Suppressor macrophage treated with lipopolysaccharide for 1 hour (primary cell): ENCODE results near the gene DCUN1D2.
"Not testable (repeated sequence)": the region's sequence is repeated elsewhere in the genome, so short reads cannot be mapped to it uniquely, and the experiment has no call there.

Experiments
- DNase-seq, 3 donors: peaks; one replicate each; pipeline ENCODE4 v3.0.0-alpha.2; 2020 to 2022

Gene DCUN1D2

DNA sequence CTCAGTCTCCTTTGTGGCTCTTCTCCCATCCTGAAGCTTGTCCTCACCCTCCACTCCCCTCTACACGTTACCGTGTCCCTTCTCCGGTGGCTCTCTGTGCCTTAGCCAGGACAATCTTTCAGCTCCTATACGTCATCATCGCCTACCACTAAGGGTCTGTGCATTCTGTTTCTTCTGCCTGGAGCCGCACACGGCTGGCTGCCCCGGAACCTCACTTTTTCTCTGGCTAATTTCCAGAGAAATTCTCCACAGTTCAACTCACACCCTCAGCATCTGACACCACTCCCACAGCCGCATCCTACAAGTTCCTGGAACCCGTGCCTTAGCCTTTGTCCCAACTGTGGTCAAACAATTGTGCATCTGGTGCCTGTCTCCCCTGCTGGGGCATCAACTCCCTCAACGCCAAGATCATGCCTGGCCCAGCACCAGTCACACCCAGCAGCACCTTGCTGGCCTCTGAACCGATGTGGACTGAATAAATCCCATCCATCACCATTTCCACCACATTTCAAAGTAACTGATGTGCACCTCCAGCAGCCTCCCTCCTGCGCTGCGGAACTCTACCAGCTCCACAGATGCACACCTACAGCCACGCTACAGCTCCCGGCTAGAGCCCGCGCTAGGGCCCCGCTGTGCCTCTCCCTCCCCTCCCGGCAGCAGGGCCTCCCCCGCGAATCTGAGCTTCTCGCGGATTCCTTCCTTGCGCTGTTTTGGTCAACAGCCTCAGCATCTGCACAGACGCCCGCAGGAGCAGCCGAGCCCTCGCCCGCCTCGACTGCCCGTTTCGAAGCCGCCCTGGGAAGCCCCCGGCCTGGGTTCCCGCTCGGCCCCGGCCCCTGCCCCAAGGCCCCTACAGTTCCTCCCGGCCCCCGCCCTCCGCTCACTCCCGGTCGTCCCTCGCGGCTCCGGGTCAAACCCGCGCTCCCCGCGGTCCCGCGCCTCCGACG, 689 bp downstream of the DCUN1D2 start:
- DNase-seq: peak; percentile 46 to 56 (median 46)

DNA sequence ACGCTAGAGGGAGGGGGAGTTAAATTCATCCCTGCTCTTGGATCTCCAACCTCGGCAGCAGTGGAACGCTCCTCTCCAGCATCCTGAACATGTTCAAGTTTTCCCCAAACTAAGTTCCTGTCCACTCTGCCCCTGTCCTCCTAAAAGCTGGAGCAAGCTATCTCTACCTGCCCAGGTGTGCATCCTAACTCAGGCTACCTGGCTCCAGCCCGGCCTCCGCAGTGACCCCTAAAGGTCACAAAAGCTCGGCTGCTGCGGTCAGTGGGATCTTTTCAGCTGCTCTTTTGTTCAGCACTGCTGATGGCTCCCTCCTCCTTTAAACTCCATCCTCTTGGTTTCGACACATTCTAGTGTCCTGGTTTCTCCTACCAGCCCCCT, 1.4 kb downstream of the DCUN1D2 start:
- no peak for DNase-seq

DNA sequence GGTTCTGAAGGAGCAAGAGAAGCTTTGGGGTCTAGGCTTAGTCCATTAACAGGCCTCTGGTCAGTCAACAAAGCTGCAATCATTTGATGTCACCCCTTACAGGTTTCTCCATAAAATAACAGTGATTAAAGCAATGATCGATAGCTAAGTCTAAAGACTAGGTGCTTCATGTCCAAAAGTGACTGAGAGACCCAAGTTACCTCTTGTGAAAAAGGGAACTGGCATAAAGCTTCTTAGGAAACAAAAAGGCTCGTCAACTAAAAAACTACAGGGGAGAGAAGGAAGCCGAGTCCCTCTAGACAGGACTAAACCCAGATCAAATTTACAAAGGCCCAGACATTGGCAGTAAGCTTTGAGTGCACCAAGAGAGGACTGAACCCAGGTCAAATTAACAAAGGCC, 2.2 kb downstream of the DCUN1D2 start:
- no peak for DNase-seq

DNA sequence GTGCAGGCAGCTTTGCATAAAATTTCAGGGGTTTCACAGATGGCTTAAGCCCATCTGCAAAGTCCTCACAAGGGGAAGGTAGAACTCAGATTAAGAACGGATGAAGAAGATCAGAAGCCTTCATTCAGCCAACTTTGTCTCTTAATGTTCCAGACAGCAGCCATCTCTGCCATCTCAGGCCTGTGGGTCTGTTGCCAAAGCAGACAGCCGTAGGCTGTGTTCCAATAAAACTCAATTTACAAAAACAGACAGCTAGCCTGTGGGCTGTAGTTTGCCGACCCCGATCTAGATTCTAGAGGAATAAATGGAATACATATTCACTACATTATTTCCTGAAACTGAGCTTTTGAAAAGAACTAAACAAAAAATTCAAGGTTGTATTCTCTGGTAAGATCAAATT, 3.8 kb downstream of the DCUN1D2 start:
- no peak for DNase-seq

DNA sequence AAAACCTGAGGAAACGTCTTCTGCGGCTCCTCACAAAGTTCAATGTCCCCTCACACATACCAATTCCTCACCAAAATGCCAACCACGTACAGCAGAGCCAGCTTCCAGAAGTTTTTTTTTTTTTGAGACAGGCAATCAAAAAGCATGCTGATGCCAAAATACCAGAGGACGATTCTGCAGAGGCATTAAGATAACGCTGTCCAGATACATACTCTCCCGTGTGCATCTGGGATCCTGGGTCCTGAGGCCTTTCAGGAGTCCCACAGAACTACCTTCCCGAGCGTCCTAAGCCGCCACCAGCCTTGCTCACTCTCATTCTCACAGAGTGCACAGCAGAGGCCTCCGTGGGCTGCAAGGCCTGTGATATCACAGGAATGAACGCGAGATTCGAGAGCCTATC, 5.0 kb downstream of the DCUN1D2 start:
- DNase-seq: no peak

DNA sequence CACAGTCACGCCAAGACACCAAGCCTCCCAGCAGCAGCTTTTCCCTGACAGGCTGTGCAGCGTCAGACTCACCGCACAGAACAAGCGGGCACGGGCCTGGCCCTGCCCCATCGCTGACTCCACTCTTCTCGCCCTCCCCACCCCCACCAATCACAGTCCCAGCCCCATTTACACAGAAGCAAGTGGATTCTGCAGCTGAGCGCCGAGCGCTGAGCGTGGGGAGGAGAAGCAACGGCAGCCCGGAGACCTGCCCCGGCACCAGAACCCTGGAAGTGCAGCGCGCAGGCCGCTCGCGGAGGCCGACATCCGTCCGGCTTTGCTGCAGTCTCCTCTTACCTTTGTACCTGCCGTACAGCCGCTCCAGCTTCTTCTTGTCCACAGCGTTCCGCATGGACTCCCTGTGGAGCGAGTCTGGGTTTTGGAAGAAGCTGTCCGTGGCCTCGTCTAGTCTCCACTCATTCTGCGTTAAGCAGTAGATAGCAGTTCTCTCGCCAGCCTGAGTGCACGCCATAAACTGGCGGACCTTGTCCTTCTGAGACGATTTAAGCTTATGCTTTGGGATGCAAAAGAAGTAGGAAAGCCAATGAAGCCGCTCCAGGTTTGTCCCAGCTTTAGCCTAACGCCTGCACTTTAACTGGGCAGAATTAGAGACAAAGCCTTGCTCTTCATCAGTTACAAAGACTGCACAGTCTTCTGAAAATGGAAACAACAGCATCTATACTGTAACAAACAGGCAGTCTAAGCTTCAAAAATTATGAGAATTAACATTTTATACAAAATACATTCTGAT, 6.8 kb downstream of the DCUN1D2 start:
- no peak for DNase-seq

DNA sequence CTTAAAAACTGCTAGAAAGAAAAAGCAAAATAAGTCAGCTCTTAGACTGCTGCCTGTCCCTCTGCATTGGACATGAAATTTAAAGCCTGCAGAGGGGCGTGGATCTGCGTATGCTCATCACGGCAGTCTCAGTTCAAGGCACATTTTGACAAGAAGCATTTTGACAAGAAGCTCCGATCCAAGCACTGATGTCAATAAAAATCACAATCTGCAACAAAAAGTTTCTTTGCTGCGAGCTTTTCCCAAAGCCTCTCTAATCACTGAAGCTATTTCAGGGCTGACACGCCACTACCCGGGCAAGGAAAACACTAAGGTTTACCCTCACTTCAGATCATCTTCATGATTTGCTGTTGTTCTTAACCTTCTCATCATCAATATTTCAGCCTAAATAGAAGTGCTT, 7.4 kb downstream of the DCUN1D2 start:
- no peak for DNase-seq

DNA sequence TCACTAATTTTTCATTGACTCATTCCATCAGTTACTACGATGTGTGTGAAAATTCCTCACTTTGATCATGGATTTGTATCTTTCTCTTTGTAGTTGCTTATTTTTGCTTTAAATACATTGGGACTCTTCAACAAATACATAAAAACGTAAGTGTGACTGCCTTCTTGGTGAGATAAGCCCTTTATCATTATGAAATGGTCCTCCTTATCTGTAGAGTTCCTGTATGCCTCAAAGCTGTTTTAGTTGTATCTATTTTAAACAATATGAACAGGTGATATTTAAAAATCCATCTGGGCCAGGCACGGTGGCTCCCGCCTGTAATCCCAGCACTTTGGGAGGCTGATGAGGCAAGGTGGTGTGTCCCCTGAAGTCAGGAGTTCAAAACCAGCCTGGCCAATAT, 11.3 kb downstream of the DCUN1D2 start:
- no peak for DNase-seq

DNA sequence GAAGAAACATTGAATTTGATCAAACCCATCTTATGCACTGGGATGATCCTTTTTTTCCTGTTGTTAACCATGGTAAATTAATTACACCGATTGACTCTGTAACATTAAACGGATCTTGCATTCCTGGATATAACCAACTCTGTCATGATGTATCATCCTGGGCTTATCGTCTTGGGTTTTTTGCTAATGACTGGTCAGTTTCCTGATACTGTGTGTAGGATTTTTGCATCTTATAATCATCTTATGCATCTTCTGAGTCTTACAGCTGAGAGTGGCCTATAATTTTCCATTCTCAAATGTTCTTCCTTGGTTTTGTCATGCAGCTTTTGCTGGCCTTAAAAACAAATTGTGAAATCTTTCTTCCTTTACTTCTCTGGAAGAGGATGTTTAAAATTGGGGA, 12.8 kb downstream of the DCUN1D2 start:
- DNase-seq: no peak

DNA sequence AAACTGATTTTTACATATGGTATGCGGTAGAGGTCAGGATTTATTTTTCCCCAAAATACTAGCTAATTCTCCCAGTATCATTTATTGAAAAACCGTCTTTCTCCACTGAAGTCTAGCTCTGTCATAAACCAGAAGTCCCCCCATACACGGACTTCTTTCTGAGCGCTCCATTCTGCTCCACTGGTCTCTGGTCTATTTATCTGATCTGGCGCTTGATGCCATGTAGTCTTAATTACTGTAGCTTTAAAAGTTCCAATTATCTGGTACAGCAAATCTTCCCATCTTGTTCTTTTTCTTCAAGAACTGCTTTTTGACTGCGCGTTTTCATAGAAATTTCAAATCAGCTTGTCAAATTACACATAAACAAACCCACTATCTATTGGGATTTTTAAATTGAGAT, 13.7 kb downstream of the DCUN1D2 start:
- no peak for DNase-seq

DNA sequence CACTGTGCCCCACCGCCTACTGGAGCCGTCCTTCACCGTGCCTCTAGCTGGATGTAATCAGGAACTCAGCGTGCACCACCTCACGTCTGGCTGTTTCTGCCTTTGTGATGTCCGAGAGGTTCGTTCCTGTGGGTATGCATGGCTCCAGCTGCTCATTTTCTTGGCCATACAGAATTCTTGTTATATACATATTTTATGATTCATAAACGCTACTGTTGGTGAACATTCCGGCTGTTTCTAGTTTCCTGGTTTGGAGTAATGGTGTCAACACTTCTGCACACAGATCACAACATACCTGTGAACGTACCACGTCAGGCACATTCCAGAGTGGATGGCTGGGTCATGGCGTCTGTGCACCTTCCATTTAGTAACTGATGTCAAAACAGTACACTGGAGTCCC, 14.6 kb downstream of the DCUN1D2 start:
- no peak for DNase-seq

DNA sequence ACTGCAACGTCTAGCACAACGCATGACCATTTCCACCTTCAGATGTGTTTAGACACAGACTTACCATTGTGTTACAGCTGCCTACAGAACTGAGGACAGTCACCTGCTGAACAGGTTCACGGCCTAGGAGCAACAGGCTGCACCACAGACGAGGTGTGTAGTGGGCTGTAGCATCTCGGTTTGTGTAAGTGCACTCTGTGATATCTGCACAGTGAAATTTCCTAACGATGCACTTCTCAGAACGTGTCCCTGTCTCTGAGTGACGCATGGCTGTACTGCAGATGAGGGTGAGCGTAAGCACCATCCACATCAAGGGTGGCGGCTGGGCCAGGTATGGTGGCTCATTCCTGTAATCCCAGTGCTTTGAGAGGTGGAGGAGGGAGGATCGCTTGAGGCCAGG, 15.2 kb downstream of the DCUN1D2 start:
- DNase-seq: no peak

DNA sequence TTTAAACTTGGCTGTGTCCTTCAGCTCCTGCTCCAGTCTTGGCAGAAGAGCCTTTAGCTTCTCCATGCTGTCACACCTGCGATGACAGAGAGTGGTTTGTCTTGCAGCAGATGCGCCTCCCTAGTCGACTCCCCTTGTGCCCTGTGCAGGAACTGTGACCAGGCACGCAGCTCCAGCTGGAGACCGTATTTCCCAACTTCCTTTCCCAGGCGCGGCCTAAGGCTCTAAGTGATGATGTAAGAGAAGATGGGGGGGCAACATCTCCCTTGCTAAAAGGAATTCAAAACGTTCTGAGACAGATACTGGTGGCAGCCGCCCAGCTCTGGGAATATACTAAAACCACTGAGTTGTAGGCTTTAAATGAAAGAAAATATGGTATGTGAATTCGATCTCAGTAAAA, 16.3 kb downstream of the DCUN1D2 start:
- DNase-seq: peak; percentile 74 to 85 (median 83)

DNA sequence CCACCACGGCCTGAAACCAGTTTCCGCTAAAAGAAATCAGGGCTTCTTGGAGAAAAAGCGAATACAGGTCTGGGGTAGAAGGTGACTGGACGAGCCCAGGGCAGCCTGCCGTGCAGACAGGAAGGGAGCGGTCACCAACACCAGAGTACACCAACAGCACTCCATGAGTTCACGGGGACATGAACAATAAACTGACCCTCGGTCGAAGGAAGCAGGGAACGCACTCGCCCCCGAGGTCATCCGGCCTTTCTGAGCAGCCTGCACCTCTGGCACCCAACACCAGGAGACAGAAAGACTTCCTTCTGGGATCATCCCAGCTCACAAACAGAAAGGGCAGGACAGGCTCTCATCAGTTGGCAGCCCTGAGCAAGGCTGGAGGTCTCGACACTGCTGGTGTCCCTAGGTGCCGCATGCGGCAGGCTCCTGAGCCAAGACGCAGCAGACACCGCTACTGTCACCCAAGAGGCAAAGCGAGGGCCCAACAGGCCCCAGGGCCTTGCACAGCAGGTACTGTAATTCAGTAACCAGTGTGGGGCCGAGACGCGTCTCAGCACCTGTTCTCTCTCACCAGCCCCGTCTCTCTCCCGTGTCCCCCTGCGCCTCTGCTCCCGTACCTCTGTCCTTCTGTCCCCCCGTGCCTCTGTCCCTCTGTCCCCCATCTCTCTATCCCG, 18.0 kb downstream of the DCUN1D2 start:
- DNase-seq: no peak

DNA sequence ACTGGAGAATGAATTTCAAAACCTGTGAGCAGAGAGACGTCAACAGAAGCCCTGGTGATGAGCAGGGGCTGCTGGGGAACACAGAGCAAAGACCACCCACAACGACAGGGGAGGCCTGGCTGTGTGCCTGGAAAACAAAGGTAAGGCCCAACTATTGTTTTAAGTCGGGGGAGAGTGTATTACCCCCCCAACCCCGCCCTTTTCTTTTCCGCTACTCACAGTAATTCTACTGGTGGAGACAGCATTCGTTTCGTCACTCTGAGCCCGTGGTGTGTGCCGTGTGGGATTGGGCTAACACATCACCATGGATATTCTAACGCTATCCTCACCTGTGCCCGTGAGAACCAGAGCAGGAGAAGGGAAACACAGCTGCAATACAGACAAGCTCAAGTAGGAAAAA, 18.7 kb downstream of the DCUN1D2 start:
- DNase-seq: no peak

DNA sequence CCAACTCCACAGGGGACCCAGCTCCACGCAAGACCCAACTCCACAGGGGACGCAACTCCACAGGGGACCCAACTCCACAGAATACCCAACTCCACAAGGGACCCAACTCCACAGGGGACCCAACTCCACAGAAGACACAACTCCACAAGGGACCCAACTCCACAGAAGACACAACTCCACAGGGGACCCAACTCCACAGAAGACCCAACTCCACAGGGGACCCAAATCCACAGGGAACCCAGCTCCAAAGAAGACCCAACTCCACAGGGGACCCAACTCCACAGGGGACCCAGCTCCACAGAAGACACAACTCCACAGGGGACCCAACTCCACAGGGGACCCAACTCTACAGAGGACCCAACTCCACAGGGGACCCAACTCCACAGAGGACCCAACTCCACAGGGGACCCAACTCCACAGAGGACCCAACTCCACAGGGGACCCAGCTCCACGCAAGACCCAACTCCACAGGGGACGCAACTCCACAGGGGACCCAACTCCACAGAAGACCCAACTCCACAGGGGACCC, 19.8 kb downstream of the DCUN1D2 start:
- DNase-seq: not testable (repeated sequence)

DNA sequence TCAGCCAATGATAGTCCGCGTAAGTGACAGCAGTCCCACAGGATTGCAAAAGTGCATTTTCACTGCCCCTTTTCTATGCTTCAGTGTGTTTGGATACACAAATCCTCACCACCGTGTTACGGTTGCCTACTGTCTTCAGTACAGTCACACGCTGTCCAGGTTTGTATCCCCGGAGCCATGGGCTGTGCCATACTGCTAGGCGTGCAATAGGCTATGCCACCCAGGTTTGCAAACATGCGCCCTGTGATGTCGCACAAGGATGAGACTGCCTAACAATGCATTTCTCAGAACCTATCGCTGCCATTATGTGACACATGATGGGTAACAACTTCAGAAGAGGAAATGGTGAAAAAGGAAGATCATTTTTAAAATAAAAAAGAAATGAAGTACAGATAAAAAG, 20.4 kb downstream of the DCUN1D2 start:
- no peak for DNase-seq

DNA sequence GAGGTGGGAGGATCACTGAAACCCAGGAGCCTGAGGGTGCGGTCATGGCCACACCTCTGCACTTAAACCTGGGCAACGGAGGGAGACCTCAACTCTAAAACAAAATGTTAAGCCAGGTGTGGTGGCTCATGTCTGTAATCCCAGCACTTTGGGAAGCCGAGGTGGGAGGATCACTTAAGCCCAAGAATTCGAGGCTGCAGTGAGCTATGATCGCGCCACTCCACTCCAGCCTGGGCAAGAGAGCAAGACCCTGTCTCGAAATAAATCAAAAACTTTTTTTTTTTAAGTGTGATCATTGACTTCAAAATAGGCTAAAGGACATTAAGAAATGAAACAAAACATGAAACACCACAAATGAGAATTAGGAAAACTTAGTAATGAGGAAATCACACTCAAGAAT, 20.9 kb downstream of the DCUN1D2 start:
- DNase-seq: no peak

DNA sequence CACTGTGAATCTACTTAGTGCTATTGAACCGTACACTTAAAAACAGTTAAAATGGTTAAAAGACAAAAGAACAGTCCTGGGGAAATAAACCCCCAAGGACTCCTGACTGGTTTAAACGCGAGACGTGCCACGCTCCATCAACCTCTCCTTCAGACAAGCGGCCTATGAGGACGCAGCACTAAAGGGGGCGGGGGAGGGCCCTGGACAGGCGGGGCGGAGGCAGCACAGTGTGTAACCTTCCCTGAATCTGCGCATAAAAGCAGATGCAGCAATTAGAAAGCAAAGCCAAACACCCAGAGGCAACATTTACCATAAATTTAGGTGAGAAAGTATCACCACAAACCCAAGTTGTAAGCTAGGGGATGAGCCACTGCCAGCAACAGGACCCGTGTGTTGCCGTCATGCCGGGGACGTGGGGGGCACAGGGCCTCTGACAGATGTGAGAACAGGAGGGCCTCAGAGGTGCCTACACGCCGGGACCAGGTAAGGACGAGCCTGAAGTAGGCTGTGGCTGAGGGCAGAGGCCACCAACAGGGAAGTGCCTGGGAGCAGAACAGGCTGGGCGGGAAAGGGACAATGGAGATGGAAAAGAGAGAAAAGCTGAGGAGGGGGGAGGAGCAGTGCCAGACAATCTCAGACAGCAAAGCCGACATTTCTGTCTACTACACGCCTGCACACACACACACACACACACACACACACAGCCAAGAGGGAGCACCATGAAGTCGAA, 21.9 kb downstream of the DCUN1D2 start:
- DNase-seq: no peak

DNA sequence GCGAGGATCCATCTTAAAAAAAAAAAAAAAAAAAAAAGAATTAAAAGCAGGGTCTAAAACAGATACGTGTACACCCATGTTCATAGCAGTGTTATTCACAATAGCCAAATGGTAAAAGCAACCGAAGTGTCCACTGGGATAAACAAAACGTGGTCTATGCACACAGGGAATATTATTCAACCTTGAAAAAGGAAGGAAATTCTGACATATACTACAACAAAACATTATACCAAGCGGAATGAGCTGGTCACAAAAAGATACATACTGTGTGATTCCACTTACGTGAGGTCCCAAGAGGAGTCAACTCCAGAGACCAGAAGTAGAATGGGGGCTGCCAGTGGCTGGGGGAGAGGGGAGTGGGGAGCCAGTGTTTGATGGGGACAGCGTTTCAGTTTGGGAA, 22.5 kb downstream of the DCUN1D2 start:
- DNase-seq: no peak

DNA sequence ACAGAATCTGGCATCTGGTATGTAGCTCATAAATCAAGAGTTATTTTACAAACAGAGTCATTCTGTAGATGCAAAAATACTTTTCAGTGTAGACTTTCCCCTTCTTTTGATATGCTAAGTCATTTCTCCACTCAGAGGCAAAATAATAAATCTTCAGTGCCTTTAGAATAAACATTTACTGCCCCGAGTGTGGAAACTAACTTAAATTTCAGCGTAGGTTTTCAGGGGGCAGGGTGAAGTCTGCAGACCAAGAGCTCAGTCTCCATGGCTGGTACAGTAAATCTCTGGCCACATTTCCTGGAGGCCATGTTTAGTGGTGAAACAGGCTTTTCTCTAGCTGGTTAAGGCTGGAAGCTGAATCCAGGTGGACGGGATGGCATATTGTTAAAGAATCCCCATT, 24.1 kb downstream of the DCUN1D2 start:
- DNase-seq: no peak

DNA sequence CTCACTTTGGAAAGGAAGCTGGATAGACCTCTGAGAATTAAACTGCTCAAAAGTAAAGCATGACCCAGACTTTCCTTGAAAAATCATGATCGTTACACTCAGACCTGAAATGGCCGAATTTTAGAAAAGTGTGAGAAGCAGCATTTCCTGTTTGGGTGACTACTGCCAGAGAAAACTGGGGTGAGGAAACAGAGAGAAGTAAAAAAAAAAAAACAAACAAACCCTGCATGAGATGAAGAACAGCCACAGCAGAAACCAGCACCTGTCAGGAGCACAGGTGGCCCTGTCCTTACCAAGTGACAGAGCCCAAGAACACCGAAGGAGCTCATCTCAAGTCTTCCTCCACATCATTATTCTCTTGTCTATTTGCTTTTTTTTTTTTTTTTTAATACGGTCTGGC, 25.2 kb downstream of the DCUN1D2 start:
- no peak for DNase-seq

DNA sequence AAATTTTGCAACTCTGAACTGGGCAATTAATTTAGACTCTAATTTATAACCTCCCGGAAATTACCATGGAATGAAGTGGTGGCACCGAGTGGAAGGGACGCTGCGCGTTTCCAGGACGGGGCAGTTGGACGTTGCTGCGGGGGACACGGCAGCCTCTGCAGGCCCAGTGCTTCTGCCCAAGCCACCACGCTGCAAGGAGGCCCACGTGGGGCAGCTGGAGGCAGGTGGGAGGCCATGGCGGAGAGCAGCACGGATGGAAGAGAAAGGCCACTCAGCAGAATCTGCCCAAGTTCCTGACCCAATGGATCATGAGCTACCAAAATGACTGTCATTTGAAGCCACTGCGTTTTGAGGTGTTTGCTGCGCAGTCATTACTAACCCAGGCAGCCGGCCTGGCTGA, 26.0 kb downstream of the DCUN1D2 start:
- DNase-seq: no peak
